Neural cell (in vitro differentiated cells): Measurements from ENCODE around the gene TRPM4. TPM values are rescaled to one million over a fixed set of nuclear protein-coding genes. Genes with fewer than 3 reads are reported as not detected.

ENCODE experiments used
- H2AFZ ChIP-seq: fragments of 200-600, 300-800 bp; sonication (generic), shearing (Covaris generic); 2 replicates; pipeline ENCODE4 v1.6.0; 2014; ENCODE audit warnings: low read depth, mild to moderate bottlenecking, antibody characterized with exemption, low read length, moderate library complexity
- H3F3A ChIP-seq: fragments of 200-600 bp; shearing (Covaris generic); 2 replicates; pipeline ENCODE4 v1.6.1; 2016; ENCODE audit warnings: mild to moderate bottlenecking, moderate library complexity, mixed read lengths, antibody characterized with exemption, low read length; ENCODE audit not compliant: insufficient read depth, poor library complexity, severe bottlenecking
- H3K27ac ChIP-seq: fragments of 200-600, 300-800 bp; sonication (generic), shearing (Covaris generic); 2 replicates; pipeline ENCODE4 v1.5.1; 2014; ENCODE audit warnings: mild to moderate bottlenecking, low read length, moderate library complexity
- H3K27me3 ChIP-seq: fragments of 300-800, 200-600 bp; sonication (generic), shearing (Covaris generic); 2 replicates; pipeline ENCODE4 v1.6.0; 2014; ENCODE audit warnings: mild to moderate bottlenecking, low read depth, low read length, moderate library complexity; ENCODE audit not compliant: insufficient read depth
- H3K36me3 ChIP-seq: fragments of 300-800, 200-600 bp; sonication (generic), shearing (Covaris generic); 2 replicates; pipeline ENCODE4 v1.5.1; 2014; ENCODE audit warnings: mild to moderate bottlenecking, antibody characterized with exemption, low read length, moderate library complexity; ENCODE audit not compliant: insufficient read depth
- H3K4me2 ChIP-seq: fragments of 300-800, 200-600 bp; sonication (generic), shearing (Covaris generic); 2 replicates; pipeline ENCODE4 v1.6.0; 2014; ENCODE audit warnings: mild to moderate bottlenecking, low read length
- H3K4me3 ChIP-seq: fragments of 300-800, 200-600 bp; sonication (generic), shearing (Covaris generic); 2 replicates; pipeline ENCODE4 v1.5.1; 2014; ENCODE audit warnings: mild to moderate bottlenecking, low read length, moderate library complexity
- H3K79me2 ChIP-seq: fragments of 200-600 bp; shearing (Covaris generic); replicated peaks from 2 replicates; pipeline ENCODE4 v1.6.0; 2014; ENCODE audit warnings: mild to moderate bottlenecking, low read length, moderate library complexity; ENCODE audit not compliant: insufficient read depth
- H3K9ac ChIP-seq: fragments of 300-800, 200-600 bp; sonication (generic), shearing (Covaris generic); 2 replicates; pipeline ENCODE4 v1.6.1; 2016; ENCODE audit warnings: mild to moderate bottlenecking, low read length, mixed read lengths
- H3K9me2 ChIP-seq: fragments of 200-600 bp; shearing (Covaris generic); 2 replicates; pipeline ENCODE4 v1.6.1; 2016; ENCODE audit warnings: mild to moderate bottlenecking, low read length, mixed read lengths; ENCODE audit not compliant: insufficient read depth
- H3K9me3 ChIP-seq: fragments of 200-600, 300-800 bp; sonication (generic), shearing (Covaris generic); 2 replicates; pipeline ENCODE4 v1.6.1; 2016; ENCODE audit warnings: mild to moderate bottlenecking, mixed run types, low read length, moderate library complexity, mixed read lengths
- H4K20me1 ChIP-seq: fragments of 200-600 bp; shearing (Covaris generic); 2 replicates; pipeline ENCODE4 v1.6.1; 2016; ENCODE audit warnings: mild to moderate bottlenecking, mixed run types; ENCODE audit not compliant: insufficient read depth
- EP300 ChIP-seq: fragments of 450-650 bp; conservative IDR thresholded peaks from 2 replicates; pipeline ENCODE4 v1.6.1; 2014; ENCODE audit warnings: antibody characterized with exemption, mild to moderate bottlenecking, moderate library complexity; ENCODE audit not compliant: poor library complexity, severe bottlenecking
- EZH2 ChIP-seq: fragments of 200-600, 300-800 bp; shearing (Covaris generic), sonication (generic); IDR thresholded peaks from 2 replicates; pipeline ENCODE4 v1.6.1; 2014; ENCODE audit warnings: antibody characterized with exemption, low read length, borderline replicate concordance, mild to moderate bottlenecking; ENCODE audit not compliant: insufficient read depth, poor library complexity, severe bottlenecking
- MXI1 ChIP-seq: fragments of 450-650 bp; conservative IDR thresholded peaks from 2 replicates; pipeline ENCODE4 v1.6.1; 2014; ENCODE audit warnings: antibody characterized with exemption, mild to moderate bottlenecking; ENCODE audit not compliant: poor library complexity, severe bottlenecking
- POLR2AphosphoS5 ChIP-seq: IDR thresholded peaks from 2 replicates; pipeline ENCODE4 v1.6.1; 2012
- RAD21 ChIP-seq: fragments of 450-650 bp; conservative IDR thresholded peaks from 2 replicates; pipeline ENCODE4 v1.6.1; 2014; ENCODE audit warnings: antibody characterized with exemption, mild to moderate bottlenecking, moderate library complexity
- REST ChIP-seq: IDR thresholded peaks from 2 replicates; pipeline ENCODE4 v1.6.1; 2012; ENCODE audit warnings: borderline replicate concordance
- SMC3 ChIP-seq: fragments of 450-650 bp; conservative IDR thresholded peaks from 2 replicates; pipeline ENCODE4 v1.6.1; 2014; ENCODE audit warnings: antibody characterized with exemption, mild to moderate bottlenecking, moderate library complexity; ENCODE audit not compliant: poor library complexity
- TAF1 ChIP-seq: IDR thresholded peaks from 2 replicates; pipeline ENCODE4 v1.6.1; 2012; ENCODE audit warnings: low read depth
- polyA plus RNA-seq: library from polyadenylated mRNA; depleted of rRNA; stranded (reverse); fragments of >200 nt; gene quantifications from 2 replicates; pipeline ENCODE4 v1.2.3, GENCODE V29; 2014
- TF ChIP-seq, protein P1 (sequence below): fragments of 450-650 bp; IDR thresholded peaks from 2 replicates; pipeline ENCODE4 v1.5.1; 2014; ENCODE audit warnings: antibody characterized with exemption, mild to moderate bottlenecking, moderate library complexity; ENCODE audit not compliant: poor library complexity, severe bottlenecking

Gene TRPM4
- polyA plus RNA-seq, 1 donor from 2014 or later, result 42.5 TPM

GRCh38 chr19:49148784-49149651, 8.6 kb upstream of the TRPM4 start:
- Histone ChIP-seq H3K9ac (peak overlapping the region; percentile 79), H4K20me1 (no peaks in the 10 kb centered on the region), H3K27me3 (no peaks in the 10 kb centered on the region), H3K79me2 (no peaks in the 10 kb centered on the region), H3K9me2 (no peaks in the 10 kb centered on the region), H3K36me3 (no peaks in the 10 kb centered on the region), H3K27ac (peak overlapping the region; percentile 78), H3K4me3 (peak overlapping the region; percentile 96), H3K4me2 (peak overlapping the region; percentile 76), H2AFZ (peak overlapping the region; percentile 30), H3K9me3 (no peaks in the 10 kb centered on the region), H3F3A (no peaks in the 10 kb centered on the region)
- TF ChIP-seq REST (peak; percentile 9), TAF1 (peak; percentile 22), POLR2AphosphoS5 (no peak)

GRCh38 chr19:49149652-49150105, 7.9 kb upstream of the TRPM4 start:
- Histone ChIP-seq H3K9ac (peak overlapping the region; percentile 79), H3K4me3 (peak overlapping the region; percentile 96), H3F3A (no peaks in the 10 kb centered on the region), H3K9me3 (no peaks in the 10 kb centered on the region), H3K9me2 (no peaks in the 10 kb centered on the region), H3K4me2 (peak overlapping the region; percentile 76), H3K27me3 (no peaks in the 10 kb centered on the region), H3K36me3 (no peaks in the 10 kb centered on the region), H4K20me1 (no peaks in the 10 kb centered on the region), H2AFZ (peak overlapping the region; percentile 37), H3K27ac (peak overlapping the region; percentile 78), H3K79me2 (no peaks in the 10 kb centered on the region)
- no peak for TF ChIP-seq EZH2
- TF ChIP-seq TAF1, result no peak
- TF ChIP-seq SMC3, result no peak
- TF ChIP-seq MXI1, result peak; percentile 87
- TF ChIP-seq REST, result peak; percentile 45
- TF ChIP-seq POLR2AphosphoS5, result peak; percentile 77
- no peak for TF ChIP-seq RAD21
- no peak for TF ChIP-seq EP300
- TF ChIP-seq, protein P1, sequence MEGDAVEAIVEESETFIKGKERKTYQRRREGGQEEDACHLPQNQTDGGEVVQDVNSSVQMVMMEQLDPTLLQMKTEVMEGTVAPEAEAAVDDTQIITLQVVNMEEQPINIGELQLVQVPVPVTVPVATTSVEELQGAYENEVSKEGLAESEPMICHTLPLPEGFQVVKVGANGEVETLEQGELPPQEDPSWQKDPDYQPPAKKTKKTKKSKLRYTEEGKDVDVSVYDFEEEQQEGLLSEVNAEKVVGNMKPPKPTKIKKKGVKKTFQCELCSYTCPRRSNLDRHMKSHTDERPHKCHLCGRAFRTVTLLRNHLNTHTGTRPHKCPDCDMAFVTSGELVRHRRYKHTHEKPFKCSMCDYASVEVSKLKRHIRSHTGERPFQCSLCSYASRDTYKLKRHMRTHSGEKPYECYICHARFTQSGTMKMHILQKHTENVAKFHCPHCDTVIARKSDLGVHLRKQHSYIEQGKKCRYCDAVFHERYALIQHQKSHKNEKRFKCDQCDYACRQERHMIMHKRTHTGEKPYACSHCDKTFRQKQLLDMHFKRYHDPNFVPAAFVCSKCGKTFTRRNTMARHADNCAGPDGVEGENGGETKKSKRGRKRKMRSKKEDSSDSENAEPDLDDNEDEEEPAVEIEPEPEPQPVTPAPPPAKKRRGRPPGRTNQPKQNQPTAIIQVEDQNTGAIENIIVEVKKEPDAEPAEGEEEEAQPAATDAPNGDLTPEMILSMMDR, result no peak
